GM23338 (cell line): ENCODE data around the gene GNPTG. TPM values are rescaled to one million over a fixed set of nuclear protein-coding genes. Genes with fewer than 3 reads are reported as not detected.
A peak's percentile ranks its signal among the peaks of the same experiment; 100 is the strongest.

ENCODE experiments used
- ATAC-seq: fragments of 200-7000 bp; cut with Tn5 transposase; 3 replicates; pipeline ENCODE4 v1.9.1; 2020
- DNase-seq: peaks from one replicate; pipeline ENCODE4 v3.0.0-alpha.2; 2015; ENCODE audit warnings: low spot score
- H2AFZ ChIP-seq: fragments of 200-600 bp; sonication (generic); 2 replicates; pipeline ENCODE4 v1.8.0; 2016; ENCODE audit warnings: antibody characterized with exemption, mild to moderate bottlenecking, moderate library complexity
- H3F3A ChIP-seq: fragments of 200-600 bp; sonication (generic); replicated peaks from 2 replicates; pipeline ENCODE4 v1.8.0; 2017; ENCODE audit warnings: antibody characterized with exemption, mixed run types, low read depth
- H3K27ac ChIP-seq: fragments of 200-600 bp; sonication (generic); 2 replicates; pipeline ENCODE4 v1.6.1; 2016; ENCODE audit warnings: low read depth
- H3K27me3 ChIP-seq: fragments of 200-600 bp; sonication (generic); 2 replicates; pipeline ENCODE4 v1.8.0; 2016; ENCODE audit warnings: mild to moderate bottlenecking, mixed run types, moderate library complexity; ENCODE audit not compliant: insufficient read depth
- H3K36me3 ChIP-seq: fragments of 200-600 bp; sonication (generic); 2 replicates; pipeline ENCODE4 v1.8.0; 2016; ENCODE audit warnings: mild to moderate bottlenecking; ENCODE audit not compliant: insufficient read depth
- H3K4me1 ChIP-seq: fragments of 200-600 bp; sonication (generic); 2 replicates; pipeline ENCODE4 v1.8.0; 2016; ENCODE audit warnings: mild to moderate bottlenecking, moderate library complexity; ENCODE audit not compliant: insufficient read depth
- H3K4me2 ChIP-seq: fragments of 200-600 bp; sonication (generic); 2 replicates; pipeline ENCODE4 v1.7.1; 2017; ENCODE audit warnings: mixed run types
- H3K4me3 ChIP-seq: fragments of 200-600 bp; sonication (generic); 2 replicates; pipeline ENCODE4 v1.6.1; 2016; ENCODE audit warnings: mixed run types
- H3K79me2 ChIP-seq: fragments of 200-600 bp; sonication (generic); replicated peaks from 2 replicates; pipeline ENCODE4 v1.8.0; 2017; ENCODE audit warnings: mild to moderate bottlenecking; ENCODE audit not compliant: insufficient read depth
- H3K9me2 ChIP-seq: fragments of 200-600 bp; sonication (generic); 2 replicates; pipeline ENCODE4 v1.8.0; 2017; ENCODE audit not compliant: insufficient read depth
- H4K20me1 ChIP-seq: fragments of 200-600 bp; sonication (generic); replicated peaks from 2 replicates; pipeline ENCODE4 v1.8.0; 2017; ENCODE audit warnings: mild to moderate bottlenecking; ENCODE audit not compliant: insufficient read depth
- H3K27ac Mint-ChIP-seq: 2 replicates; pipeline ENCODE4 v1.8.0; 2020; ENCODE audit warnings: inconsistent platforms, mild to moderate bottlenecking, moderate library complexity, mixed read lengths
- H3K27me3 Mint-ChIP-seq: 3 replicates; pipeline ENCODE4 v1.8.0; 2022; ENCODE audit warnings: low read depth, mild to moderate bottlenecking, moderate library complexity, mixed read lengths, inconsistent platforms; ENCODE audit not compliant: insufficient read depth, poor library complexity
- H3K36me3 Mint-ChIP-seq: 3 replicates; pipeline ENCODE4 v1.8.0; 2021; ENCODE audit warnings: low read depth, mild to moderate bottlenecking, inconsistent platforms, moderate library complexity, mixed read lengths
- H3K4me1 Mint-ChIP-seq: 3 replicates; pipeline ENCODE4 v1.8.0; 2020; ENCODE audit warnings: mild to moderate bottlenecking, inconsistent platforms, mixed read lengths
- H3K4me3 Mint-ChIP-seq: 3 replicates; pipeline ENCODE4 v1.8.0; 2021; ENCODE audit warnings: moderate library complexity, mild to moderate bottlenecking, inconsistent platforms, mixed read lengths
- H3K9me3 Mint-ChIP-seq: 3 replicates; pipeline ENCODE4 v1.8.0; 2020; ENCODE audit warnings: moderate library complexity, mild to moderate bottlenecking, inconsistent platforms, mixed read lengths
- CREB1 ChIP-seq: fragments of 250-450 bp; sonication (Bioruptor Pico); IDR thresholded peaks from 2 replicates; pipeline ENCODE4 v1.5.0; 2020; ENCODE audit warnings: low read depth, mild to moderate bottlenecking, moderate library complexity
- CTCF ChIP-seq, 2 experiments: fragments of 200-600 bp in 1 of 2; sonication (generic) in 1 of 2; conservative IDR thresholded peaks; 2 replicates each; pipeline versions ENCODE4 v1.5.1 to v1.6.1; 2016 to 2017; ENCODE audit warnings: antibody characterized with exemption in 2 of 2, low read depth in 2 of 2, mild to moderate bottlenecking in 2 of 2, moderate library complexity in 1 of 2
- ETS1 ChIP-seq: IDR thresholded peaks from 2 replicates; pipeline ENCODE4 v1.6.1; 2016; ENCODE audit warnings: antibody characterized with exemption
- EZH2 ChIP-seq: fragments of 200-600 bp; sonication (generic); IDR thresholded peaks from one replicate; pipeline ENCODE4 v1.8.0; 2017; ENCODE audit warnings: antibody characterized with exemption, mild to moderate bottlenecking, low read depth; ENCODE audit not compliant: unreplicated experiment
- EZH2phosphoT487 ChIP-seq: fragments of 200-600 bp; sonication (generic); IDR thresholded peaks from one replicate; pipeline ENCODE4 v1.8.1; 2018; ENCODE audit warnings: antibody characterized with exemption; ENCODE audit not compliant: unreplicated experiment
- JUNB ChIP-seq: IDR thresholded peaks from one replicate; pipeline ENCODE4 v1.6.1; 2016; ENCODE audit warnings: antibody characterized with exemption; ENCODE audit not compliant: unreplicated experiment
- NANOG ChIP-seq: IDR thresholded peaks from 2 replicates; pipeline ENCODE4 v1.6.1; 2016; ENCODE audit warnings: antibody characterized with exemption, borderline replicate concordance
- POLR2AphosphoS5 ChIP-seq: IDR thresholded peaks from 2 replicates; pipeline ENCODE4 v1.6.1; 2016; ENCODE audit warnings: antibody characterized with exemption, low read depth
- REST ChIP-seq: IDR thresholded peaks from one replicate; pipeline ENCODE4 v1.6.1; 2018; ENCODE audit warnings: antibody characterized with exemption; ENCODE audit not compliant: unreplicated experiment
- STAT1 ChIP-seq: IDR thresholded peaks from one replicate; pipeline ENCODE4 v1.6.1; 2016; ENCODE audit warnings: antibody characterized with exemption; ENCODE audit not compliant: unreplicated experiment
- ZNF114 ChIP-seq: fragments of 250-450 bp; sonication (Bioruptor Pico); IDR thresholded peaks from 2 replicates; pipeline ENCODE4 v1.5.0; 2020; ENCODE audit warnings: mild to moderate bottlenecking, moderate library complexity
- ZNF331 ChIP-seq: fragments of 250-450 bp; sonication (Bioruptor Pico); IDR thresholded peaks from 2 replicates; pipeline ENCODE4 v1.5.0; 2020; ENCODE audit warnings: low read depth, mild to moderate bottlenecking, moderate library complexity
- ZNF462 ChIP-seq: fragments of 250-450 bp; sonication (Bioruptor Pico); IDR thresholded peaks from 2 replicates; pipeline ENCODE4 v1.5.0; 2020; ENCODE audit warnings: mild to moderate bottlenecking, moderate library complexity
- polyA plus RNA-seq: library from polyadenylated mRNA; unstranded; fragments of >200 nt; fragmentation: Nextera tagmentation; extraction: Ambion mirVana; gene quantifications from 2 replicates; pipeline ENCODE4 v1.2.1, GENCODE V29; 2016
- total RNA-seq: library from RNA; depleted of rRNA; stranded (reverse); fragments of >200 nt; shearing (Covaris generic); gene quantifications from 2 replicates; pipeline ENCODE4 v1.2.3, GENCODE V29; 2014

Gene GNPTG
- total and polyA plus RNA-seq, 2 experiments from 2014 or later: 23.3 to 41.0 TPM

DNA sequence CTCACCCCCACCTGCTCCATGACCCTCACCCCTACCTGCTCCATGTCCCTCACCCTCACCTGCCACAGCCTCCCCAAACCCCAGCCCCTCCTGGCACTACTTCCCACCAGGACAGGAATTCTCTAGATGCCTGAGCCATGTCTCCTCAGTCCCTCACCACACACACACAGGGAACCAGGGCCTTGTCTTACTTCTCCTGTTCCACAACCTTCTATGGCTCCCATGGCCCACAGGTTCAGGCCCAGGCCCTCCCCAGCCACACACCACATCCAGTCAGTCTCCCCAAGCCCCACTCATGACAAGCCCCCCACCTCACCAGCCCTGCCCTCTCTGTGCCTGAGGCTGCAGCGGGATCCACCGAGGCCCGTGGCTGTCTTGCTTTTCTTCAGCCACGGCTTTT is 45.4 kb upstream of the GNPTG start:
- peaks cover 8% of the 10 kb centered on the region for H3K36me3 Mint-ChIP-seq
- peaks cover 15% of the 10 kb centered on the region for H3K79me2 ChIP-seq
- no peaks in the 10 kb centered on the region for H3K9me2 ChIP-seq
- peaks cover 15% of the 10 kb centered on the region for H4K20me1 ChIP-seq
- TF ChIP-seq STAT1 (no peak), CTCF (conservative IDR thresholded peaks at IDR 0.05; ENCODE audit: low read depth in 2 of 2) (no peak), ZNF462 (CRISPR knock-in tag) (no peak), CREB1 (no peak), EZH2phosphoT487 (no peak), EZH2 (no peak), JUNB (no peak), REST (no peak), ZNF331 (CRISPR knock-in tag) (no peak), ZNF114 (CRISPR knock-in tag) (no peak), ETS1 (no peak), NANOG (no peak), POLR2AphosphoS5 (no peak)
- DNase-seq (no peak), ATAC-seq (no peak)
- H3K27ac ChIP-seq: no peak overlapping the region
- peaks cover 31% of the 10 kb centered on the region for H3K27me3 Mint-ChIP-seq
- H3K4me2 ChIP-seq: no peak overlapping the region
- peaks cover 8% of the 10 kb centered on the region for H3F3A ChIP-seq
- peaks cover 17% of the 10 kb centered on the region for H3K4me1 Mint-ChIP-seq
- H3K4me1 ChIP-seq: peaks cover 15% of the 10 kb centered on the region
- H3K27ac Mint-ChIP-seq: no peak overlapping the region
- H2AFZ ChIP-seq: no peak overlapping the region
- H3K9me3 Mint-ChIP-seq: no peaks in the 10 kb centered on the region; the same call in 2 of the 3 replicates
- H3K27me3 ChIP-seq: no peaks in the 10 kb centered on the region
- no peak overlapping the region for H3K4me3 ChIP-seq
- no peaks in the 10 kb centered on the region for H3K36me3 ChIP-seq
- H3K4me3 Mint-ChIP-seq: peak overlapping the region; percentile 46; the same call in 1 of the 3 replicates
